Neural progenitor cell (in vitro differentiated cells): ENCODE data around the gene TAAR1. TPM values are rescaled to one million over a fixed set of nuclear protein-coding genes. Genes with fewer than 3 reads are reported as not detected.

ENCODE experiments used
- DNase-seq: peaks from one replicate; pipeline ENCODE4 v3.0.0-alpha.2; 2016; ENCODE audit warnings: low spot score
- H2AFZ ChIP-seq: fragments of 200-600 bp; sonication (generic); replicated peaks from 2 replicates; pipeline ENCODE4 v1.6.1; 2016; ENCODE audit warnings: antibody characterized with exemption
- H3F3A ChIP-seq: fragments of 200-600 bp; sonication (generic); 2 replicates; pipeline ENCODE4 v1.6.1; 2016; ENCODE audit warnings: antibody characterized with exemption, low read depth
- H3K27ac ChIP-seq: fragments of 200-600 bp; sonication (generic); 2 replicates; pipeline ENCODE4 v1.5.1; 2016; ENCODE audit warnings: mild to moderate bottlenecking
- H3K27me3 ChIP-seq: fragments of 200-600 bp; sonication (generic); 2 replicates; pipeline ENCODE4 v1.6.1; 2016; ENCODE audit warnings: mild to moderate bottlenecking, moderate library complexity
- H3K36me3 ChIP-seq: fragments of 200-600 bp; sonication (generic); 2 replicates; pipeline ENCODE4 v1.5.1; 2016
- H3K4me1 ChIP-seq: fragments of 200-600 bp; sonication (generic); 2 replicates; pipeline ENCODE4 v1.6.1; 2016; ENCODE audit warnings: mixed run types
- H3K4me2 ChIP-seq: fragments of 200-600 bp; sonication (generic); 2 replicates; pipeline ENCODE4 v1.6.1; 2016
- H3K4me3 ChIP-seq: fragments of 200-600 bp; sonication (generic); 2 replicates; pipeline ENCODE4 v1.5.1; 2016
- H3K79me2 ChIP-seq: fragments of 200-600 bp; sonication (generic); 2 replicates; pipeline ENCODE4 v1.6.1; 2016; ENCODE audit warnings: low read depth
- H3K9ac ChIP-seq: fragments of 200-600 bp; sonication (generic); 2 replicates; pipeline ENCODE4 v1.6.1; 2016
- H3K9me3 ChIP-seq: fragments of 200-600 bp; sonication (generic); 2 replicates; pipeline ENCODE4 v1.5.1; 2016; ENCODE audit warnings: low read depth
- H4K20me1 ChIP-seq: fragments of 200-600 bp; sonication (generic); 2 replicates; pipeline ENCODE4 v1.6.1; 2016; ENCODE audit warnings: low read depth
- H3K27ac Mint-ChIP-seq: 3 replicates; pipeline ENCODE4 v1.8.0; 2021; ENCODE audit warnings: mixed read lengths
- H3K27me3 Mint-ChIP-seq: 2 replicates; pipeline ENCODE4 v1.8.0; 2022; ENCODE audit warnings: low read depth, mild to moderate bottlenecking, inconsistent platforms, moderate library complexity, mixed read lengths; ENCODE audit not compliant: insufficient read depth
- H3K36me3 Mint-ChIP-seq: 3 replicates; pipeline ENCODE4 v1.8.0; 2021; ENCODE audit warnings: mixed read lengths
- H3K4me1 Mint-ChIP-seq: 3 replicates; pipeline ENCODE4 v1.8.0; 2021; ENCODE audit warnings: mixed read lengths
- H3K4me3 Mint-ChIP-seq: 3 replicates; pipeline ENCODE4 v1.8.0; 2021; ENCODE audit warnings: mild to moderate bottlenecking, moderate library complexity, mixed read lengths
- H3K9me3 Mint-ChIP-seq: 3 replicates; pipeline ENCODE4 v1.8.0; 2020; ENCODE audit warnings: mixed read lengths
- CTCF ChIP-seq: fragments of 200-600 bp; sonication (generic); IDR thresholded peaks from 2 replicates; pipeline ENCODE4 v1.5.1; 2017; ENCODE audit warnings: antibody characterized with exemption, mild to moderate bottlenecking
- EZH2 ChIP-seq: fragments of 200-600 bp; sonication (generic); IDR thresholded peaks from 2 replicates; pipeline ENCODE4 v1.6.1; 2017; ENCODE audit warnings: antibody characterized with exemption, mild to moderate bottlenecking, moderate library complexity
- EZH2phosphoT487 ChIP-seq: fragments of 200-600 bp; sonication (generic); IDR thresholded peaks from 2 replicates; pipeline ENCODE4 v1.6.1; 2017; ENCODE audit warnings: antibody characterized with exemption
- total RNA-seq: library from RNA; depleted of rRNA; stranded (reverse); fragments of >200 nt; gene quantifications from 2 replicates; pipeline ENCODE4 v1.2.3, GENCODE V29; 2015; ENCODE audit warnings: low replicate concordance

Gene TAAR1
- total RNA-seq, 1 donor from 2014 or later = not detected

GRCh38 chr6:132675749-132676148, 16.8 kb upstream of the TAAR1 start:
- Histone ChIP-seq H3K4me2 (no peak overlapping the region), H3K27me3 (no peaks in the 10 kb centered on the region), H3K79me2 (no peaks in the 10 kb centered on the region), H3K36me3 (no peaks in the 10 kb centered on the region), H2AFZ (no peak overlapping the region), H4K20me1 (no peaks in the 10 kb centered on the region), H3K27ac (no peak overlapping the region), H3K9me3 (no peaks in the 10 kb centered on the region), H3K4me3 (no peak overlapping the region), H3K9ac (no peak overlapping the region), H3F3A (no peaks in the 10 kb centered on the region), H3K4me1 (no peaks in the 10 kb centered on the region)
- H3K4me1 Mint-ChIP-seq = no peaks in the 10 kb centered on the region
- H3K36me3 Mint-ChIP-seq = no peaks in the 10 kb centered on the region
- H3K4me3 Mint-ChIP-seq = no peak overlapping the region
- no peaks in the 10 kb centered on the region for H3K27me3 Mint-ChIP-seq
- DNase-seq = no peak
- H3K27ac Mint-ChIP-seq = no peak overlapping the region
- H3K9me3 Mint-ChIP-seq = no peaks in the 10 kb centered on the region
- TF ChIP-seq EZH2phosphoT487 = no peak
- TF ChIP-seq CTCF = no peak
- TF ChIP-seq EZH2 = no peak

- no peak overlapping the region for H3K27ac ChIP-seq
- no peaks in the 10 kb centered on the region for H3K4me1 ChIP-seq
- H3K4me3 ChIP-seq = no peak overlapping the region
- Mint-ChIP-seq H3K4me3 (no peak overlapping the region), H3K36me3 (no peaks in the 10 kb centered on the region), H3K27me3 (no peaks in the 10 kb centered on the region), H3K27ac (no peak overlapping the region), H3K9me3 (no peaks in the 10 kb centered on the region), H3K4me1 (no peaks in the 10 kb centered on the region)
- peak; percentile 11 for DNase-seq
- H3K27me3 ChIP-seq = no peaks in the 10 kb centered on the region
- H3K36me3 ChIP-seq = no peaks in the 10 kb centered on the region
- no peak overlapping the region for H3K9ac ChIP-seq
- no peaks in the 10 kb centered on the region for H3F3A ChIP-seq
- H4K20me1 ChIP-seq = no peaks in the 10 kb centered on the region
- H3K9me3 ChIP-seq = no peaks in the 10 kb centered on the region
- H2AFZ ChIP-seq = no peak overlapping the region
- no peak for TF ChIP-seq CTCF
- TF ChIP-seq EZH2phosphoT487 = no peak
- TF ChIP-seq EZH2 = no peak
- H3K4me2 ChIP-seq = no peak overlapping the region
- no peaks in the 10 kb centered on the region for H3K79me2 ChIP-seq
Measured at GRCh38 chr6:132675002-132675401, 16.0 kb upstream of the TAAR1 start.

GRCh38 chr6:132673376-132674094, 14.6 kb upstream of the TAAR1 start:
- H3K4me1 Mint-ChIP-seq = no peaks in the 10 kb centered on the region
- H3K4me3 Mint-ChIP-seq = no peak overlapping the region
- no peak for DNase-seq

More at GRCh38 chr6:132673376-132674094, 14.6 kb upstream of the TAAR1 start:
- Mint-ChIP-seq H3K27ac (no peak overlapping the region), H3K27me3 (no peaks in the 10 kb centered on the region), H3K9me3 (no peaks in the 10 kb centered on the region), H3K36me3 (no peaks in the 10 kb centered on the region)
- no peak for TF ChIP-seq CTCF
- TF ChIP-seq EZH2 = no peak
- no peak for TF ChIP-seq EZH2phosphoT487
- H3K4me3 ChIP-seq = no peak overlapping the region
- no peak overlapping the region for H3K4me2 ChIP-seq
- no peaks in the 10 kb centered on the region for H3K9me3 ChIP-seq
- no peak overlapping the region for H3K27ac ChIP-seq
- H3K79me2 ChIP-seq = no peaks in the 10 kb centered on the region
- no peaks in the 10 kb centered on the region for H3F3A ChIP-seq
- H3K4me1 ChIP-seq = no peaks in the 10 kb centered on the region
- H3K36me3 ChIP-seq = no peaks in the 10 kb centered on the region
- H2AFZ ChIP-seq = no peak overlapping the region
- no peaks in the 10 kb centered on the region for H4K20me1 ChIP-seq
- H3K9ac ChIP-seq = no peak overlapping the region
- no peaks in the 10 kb centered on the region for H3K27me3 ChIP-seq
